Hepatocyte (in vitro differentiated cells): ENCODE results near the gene PTPRM. TPM values are rescaled to one million over a fixed set of nuclear protein-coding genes. Genes with fewer than 3 reads are reported as not detected.
A peak's percentile ranks its signal among the peaks of the same experiment; 100 is the strongest.

Source experiments
- DNase-seq: peaks from one replicate; pipeline ENCODE4 v3.0.0-alpha.2; 2016; ENCODE audit warnings: low spot score
- H2AFZ ChIP-seq: fragments of 200-600 bp; sonication (generic); 2 replicates; pipeline ENCODE4 v1.6.0; 2016; ENCODE audit warnings: antibody characterized with exemption, mild to moderate bottlenecking
- H3K27ac ChIP-seq: fragments of 200-600 bp; sonication (generic); 2 replicates; pipeline ENCODE4 v1.5.1; 2016; ENCODE audit warnings: mild to moderate bottlenecking
- H3K27me3 ChIP-seq: fragments of 200-600 bp; sonication (generic); 2 replicates; pipeline ENCODE4 v1.6.1; 2016
- H3K36me3 ChIP-seq: fragments of 200-600 bp; sonication (generic); replicated peaks from 2 replicates; pipeline ENCODE4 v1.5.1; 2016; ENCODE audit warnings: low read depth; ENCODE audit not compliant: insufficient read depth
- H3K4me1 ChIP-seq: fragments of 200-600 bp; sonication (generic); 2 replicates; pipeline ENCODE4 v1.5.1; 2016; ENCODE audit warnings: mild to moderate bottlenecking, moderate library complexity; ENCODE audit not compliant: insufficient read depth
- H3K4me2 ChIP-seq: fragments of 200-600 bp; sonication (generic); 2 replicates; pipeline ENCODE4 v1.6.0; 2016
- H3K4me3 ChIP-seq: fragments of 200-600 bp; sonication (generic); 2 replicates; pipeline ENCODE4 v1.5.1; 2016; ENCODE audit warnings: mild to moderate bottlenecking
- H3K79me2 ChIP-seq: fragments of 200-600 bp; sonication (generic); 2 replicates; pipeline ENCODE4 v1.6.0; 2017; ENCODE audit warnings: mild to moderate bottlenecking
- H3K9me2 ChIP-seq: fragments of 200-600 bp; sonication (generic); replicated peaks from 2 replicates; pipeline ENCODE4 v1.6.0; 2017; ENCODE audit warnings: mild to moderate bottlenecking; ENCODE audit not compliant: insufficient read depth
- H3K9me3 ChIP-seq: fragments of 200-600 bp; sonication (generic); 2 replicates; pipeline ENCODE4 v1.5.1; 2016; ENCODE audit warnings: low read depth, mild to moderate bottlenecking
- H4K20me1 ChIP-seq: fragments of 200-600 bp; sonication (generic); 2 replicates; pipeline ENCODE4 v1.6.0; 2016; ENCODE audit warnings: mild to moderate bottlenecking; ENCODE audit not compliant: insufficient read depth, poor library complexity, severe bottlenecking
- EZH2 ChIP-seq: fragments of 200-600 bp; sonication (generic); IDR thresholded peaks from 2 replicates; pipeline ENCODE4 v1.6.1; 2016; ENCODE audit warnings: antibody characterized with exemption, mild to moderate bottlenecking, borderline replicate concordance
- EZH2phosphoT487 ChIP-seq: fragments of 200-600 bp; sonication (generic); IDR thresholded peaks from one replicate; pipeline ENCODE4 v1.6.1; 2018; ENCODE audit warnings: antibody characterized with exemption, mild to moderate bottlenecking, low read depth, moderate library complexity; ENCODE audit not compliant: unreplicated experiment, severe bottlenecking
- WGBS: methylation state at CpG from one replicate; pipeline ENCODE4 v1.1.6; 2016; ENCODE audit warnings: low lambda C conversion rate; ENCODE audit errors: missing lambda C conversion rate; 5-methylcytosine and 5-hydroxymethylcytosine counted together
- polyA plus RNA-seq: library from polyadenylated mRNA; unstranded; fragments of >200 nt; fragmentation: Nextera tagmentation; extraction: Ambion mirVana; gene quantifications from 2 replicates; pipeline ENCODE4 v1.2.1, GENCODE V29; 2016
- total RNA-seq: library from RNA; depleted of rRNA; stranded (reverse); fragments of >200 nt; gene quantifications from 2 replicates; pipeline ENCODE4 v1.2.3, GENCODE V29; 2014
- TF ChIP-seq, protein P1 (sequence below): fragments of 200-600 bp; sonication (generic); IDR thresholded peaks from 2 replicates; pipeline ENCODE4 v1.5.1; 2016; ENCODE audit warnings: antibody characterized with exemption, mild to moderate bottlenecking; ENCODE audit not compliant: poor library complexity

PTPRM gene
- total and polyA plus RNA-seq, 2 experiments from 2014 or later = 26.1 to 47.4 TPM

DNA sequence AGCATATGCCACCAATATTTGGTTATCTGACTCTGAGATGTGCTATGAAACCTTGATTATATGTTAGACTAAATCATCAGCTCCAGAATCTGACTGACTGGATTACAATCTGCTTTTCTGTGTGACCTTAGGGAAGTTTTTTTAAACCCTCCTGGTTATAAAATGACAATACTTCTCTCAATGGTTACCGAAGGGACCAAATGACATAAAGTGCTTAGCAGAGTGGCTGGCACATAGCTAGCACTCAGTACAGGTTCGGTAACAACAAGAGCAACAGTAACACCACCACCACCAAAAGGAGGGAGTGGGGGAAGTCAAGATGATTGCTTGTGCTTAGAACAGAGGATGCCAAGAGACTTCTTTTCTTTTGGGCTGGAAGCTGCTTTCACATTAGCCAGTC lies 306.2 kb downstream of the PTPRM start:
- no peaks in the 10 kb centered on the region for H3K9me2 ChIP-seq
- TF ChIP-seq EZH2phosphoT487 (no peak), EZH2 (no peak)
- TF ChIP-seq, protein P1, sequence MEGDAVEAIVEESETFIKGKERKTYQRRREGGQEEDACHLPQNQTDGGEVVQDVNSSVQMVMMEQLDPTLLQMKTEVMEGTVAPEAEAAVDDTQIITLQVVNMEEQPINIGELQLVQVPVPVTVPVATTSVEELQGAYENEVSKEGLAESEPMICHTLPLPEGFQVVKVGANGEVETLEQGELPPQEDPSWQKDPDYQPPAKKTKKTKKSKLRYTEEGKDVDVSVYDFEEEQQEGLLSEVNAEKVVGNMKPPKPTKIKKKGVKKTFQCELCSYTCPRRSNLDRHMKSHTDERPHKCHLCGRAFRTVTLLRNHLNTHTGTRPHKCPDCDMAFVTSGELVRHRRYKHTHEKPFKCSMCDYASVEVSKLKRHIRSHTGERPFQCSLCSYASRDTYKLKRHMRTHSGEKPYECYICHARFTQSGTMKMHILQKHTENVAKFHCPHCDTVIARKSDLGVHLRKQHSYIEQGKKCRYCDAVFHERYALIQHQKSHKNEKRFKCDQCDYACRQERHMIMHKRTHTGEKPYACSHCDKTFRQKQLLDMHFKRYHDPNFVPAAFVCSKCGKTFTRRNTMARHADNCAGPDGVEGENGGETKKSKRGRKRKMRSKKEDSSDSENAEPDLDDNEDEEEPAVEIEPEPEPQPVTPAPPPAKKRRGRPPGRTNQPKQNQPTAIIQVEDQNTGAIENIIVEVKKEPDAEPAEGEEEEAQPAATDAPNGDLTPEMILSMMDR = no peak
- no peak for DNase-seq
- no peaks in the 10 kb centered on the region for H4K20me1 ChIP-seq
- no peak overlapping the region for H3K4me2 ChIP-seq
- no peaks in the 10 kb centered on the region for H3K79me2 ChIP-seq
- H3K27me3 ChIP-seq = no peaks in the 10 kb centered on the region
- no peaks in the 10 kb centered on the region for H3K36me3 ChIP-seq
- H3K4me3 ChIP-seq = no peak overlapping the region
- no peak overlapping the region for H2AFZ ChIP-seq
- WGBS = 66% methylated on average over 2 of the region's 2 CpGs
- H3K27ac ChIP-seq = no peak overlapping the region
- H3K4me1 ChIP-seq = peaks cover 23% of the 10 kb centered on the region
- no peaks in the 10 kb centered on the region for H3K9me3 ChIP-seq

DNA sequence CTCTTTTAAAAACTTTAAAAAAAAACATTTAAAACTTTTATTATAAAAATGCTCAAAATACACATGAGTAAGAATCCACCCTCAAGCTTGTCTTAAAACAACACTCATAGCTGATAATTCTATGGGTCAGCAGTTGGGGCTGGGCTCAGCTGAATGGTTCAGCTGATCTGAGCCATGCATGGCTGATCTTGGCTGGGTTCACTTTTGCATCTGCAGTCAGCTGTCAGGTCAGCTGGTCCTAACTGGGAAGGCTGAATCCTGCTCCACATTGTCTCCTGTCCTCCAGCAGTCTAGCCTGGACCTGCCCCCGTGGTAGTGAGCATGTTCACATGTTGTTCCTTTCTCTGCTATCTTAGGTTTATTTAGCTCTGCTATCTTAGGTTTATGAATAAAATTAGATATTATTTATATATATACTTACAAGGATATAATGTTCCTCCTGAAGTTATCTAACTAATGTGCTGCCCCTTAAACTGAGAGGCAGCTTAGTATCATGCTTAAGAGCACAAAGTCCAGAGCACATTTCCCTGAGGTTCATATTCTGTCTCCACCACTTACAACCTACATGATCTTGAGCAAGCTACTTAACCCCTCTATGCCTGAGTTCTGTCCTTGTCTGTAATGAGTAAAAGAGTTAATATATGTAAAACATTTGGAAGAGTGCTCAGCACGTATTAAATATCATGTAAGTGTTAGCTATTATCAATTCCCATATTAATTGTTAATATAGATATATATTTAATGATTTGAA lies 309.4 kb downstream of the PTPRM start:
- Histone ChIP-seq H3K4me3 (no peak overlapping the region), H3K27ac (no peak overlapping the region), H3K4me2 (no peak overlapping the region), H3K9me3 (no peaks in the 10 kb centered on the region), H2AFZ (no peak overlapping the region), H3K79me2 (no peaks in the 10 kb centered on the region), H4K20me1 (no peaks in the 10 kb centered on the region), H3K27me3 (no peaks in the 10 kb centered on the region), H3K9me2 (no peaks in the 10 kb centered on the region), H3K36me3 (no peaks in the 10 kb centered on the region), H3K4me1 (peaks cover 14% of the 10 kb centered on the region)
- 91% methylated on average over 2 of the region's 2 CpGs for WGBS
- no peak for TF ChIP-seq EZH2phosphoT487
- TF ChIP-seq EZH2 = no peak
- TF ChIP-seq, protein P1 = no peak
- peak; percentile 14 for DNase-seq

DNA sequence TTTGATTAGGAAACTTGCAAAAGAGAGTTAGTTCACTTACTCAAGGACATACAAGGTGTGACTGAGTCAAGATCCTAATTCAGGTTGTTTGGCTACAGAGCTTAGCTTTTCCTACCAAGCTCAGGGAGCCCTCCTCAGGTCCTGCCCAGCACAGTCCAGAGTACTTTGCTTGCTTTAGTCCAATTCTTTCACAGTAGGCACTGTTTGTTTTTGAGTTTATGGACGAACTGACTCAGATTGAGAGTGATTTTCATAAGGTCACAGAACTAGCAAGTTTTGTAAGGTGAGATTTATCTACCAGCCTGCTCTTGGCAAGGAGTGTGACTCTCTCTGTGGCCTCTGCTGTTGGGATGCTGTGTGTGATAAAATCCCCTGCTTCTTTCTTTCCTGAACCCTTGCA lies 310.5 kb downstream of the PTPRM start:
- 39% methylated on average over 1 of the region's 1 CpG for WGBS
- Histone ChIP-seq H3K27me3 (no peaks in the 10 kb centered on the region), H3K36me3 (no peaks in the 10 kb centered on the region), H4K20me1 (no peaks in the 10 kb centered on the region), H3K9me2 (no peaks in the 10 kb centered on the region), H2AFZ (no peak overlapping the region), H3K4me3 (no peak overlapping the region), H3K4me2 (no peak overlapping the region), H3K9me3 (no peaks in the 10 kb centered on the region), H3K4me1 (peaks cover 8% of the 10 kb centered on the region), H3K27ac (peak overlapping the region; percentile 56), H3K79me2 (peaks cover 3% of the 10 kb centered on the region)
- peak; percentile 19 for DNase-seq
- TF ChIP-seq, protein P1 = no peak
- no peak for TF ChIP-seq EZH2phosphoT487
- no peak for TF ChIP-seq EZH2
